Keratinocyte (primary cell): Measurements from ENCODE around the gene ALK. TPM values are rescaled to one million over a fixed set of nuclear protein-coding genes. Genes with fewer than 3 reads are reported as not detected.

Source experiments
- DNase-seq: peaks from one replicate; pipeline ENCODE4 v3.0.0-alpha.2; 2011; ENCODE audit warnings: low read depth, missing footprints, low spot score
- FAIRE-seq: peaks from 2 replicates; lab custom pipeline; 2011; peaks lifted over from hg19 to GRCh38; lab: Jason Lieb, UNC
- H2AFZ ChIP-seq: 2 replicates; pipeline ENCODE4 v1.6.0; 2012; ENCODE audit warnings: low read length, control low read depth, inconsistent platforms; ENCODE audit not compliant: control insufficient read depth
- H3K27ac ChIP-seq: 2 replicates; pipeline ENCODE4 v1.5.1; 2011; ENCODE audit warnings: low read length; ENCODE audit not compliant: control insufficient read depth, insufficient read depth
- H3K27me3 ChIP-seq: 3 replicates; pipeline ENCODE4 v1.6.0; 2011; ENCODE audit warnings: low read length; ENCODE audit not compliant: control insufficient read depth, insufficient read depth; ENCODE audit errors: extremely low read depth
- H3K36me3 ChIP-seq, 2 experiments: 2 replicates in 1 of 2; 3 replicates in 1 of 2; pipeline ENCODE4 v1.5.1; 2011; ENCODE audit warnings: low read length in 2 of 2, mild to moderate bottlenecking in 1 of 2; ENCODE audit not compliant: control insufficient read depth in 2 of 2, insufficient read depth in 2 of 2; ENCODE audit errors: extremely low read depth in 1 of 2
- H3K4me1 ChIP-seq: 3 replicates; pipeline ENCODE4 v1.5.1; 2011; ENCODE audit warnings: low read length; ENCODE audit not compliant: control insufficient read depth, insufficient read depth; ENCODE audit errors: extremely low read depth
- H3K4me2 ChIP-seq: 3 replicates; pipeline ENCODE4 v1.6.0; 2011; ENCODE audit warnings: low read depth, low read length; ENCODE audit not compliant: control insufficient read depth, insufficient read depth; ENCODE audit errors: extremely low read depth
- H3K4me3 ChIP-seq, 3 experiments: fragments of 200-600 bp in 1 of 3; sonication (generic) in 1 of 3; 2 replicates in 2 of 3; 3 replicates in 1 of 3; pipeline ENCODE4 v1.5.1; 2011 to 2016; ENCODE audit warnings: low read length in 3 of 3, mild to moderate bottlenecking in 3 of 3, control low read depth in 2 of 3, inconsistent platforms in 1 of 3, low read depth in 1 of 3, mixed read lengths in 1 of 3, mixed run types in 1 of 3, moderate library complexity in 1 of 3; ENCODE audit not compliant: control insufficient read depth in 2 of 3, insufficient read depth in 2 of 3; ENCODE audit errors: extremely low read depth in 1 of 3
- H3K79me2 ChIP-seq: 2 replicates; pipeline ENCODE4 v1.6.0; 2012; ENCODE audit warnings: low read length; ENCODE audit not compliant: control insufficient read depth, insufficient read depth
- H3K9ac ChIP-seq: 3 replicates; pipeline ENCODE4 v1.6.0; 2011; ENCODE audit warnings: low read length; ENCODE audit not compliant: control insufficient read depth, insufficient read depth; ENCODE audit errors: extremely low read depth
- H3K9me1 ChIP-seq: 3 replicates; pipeline ENCODE4 v1.6.0; 2011; ENCODE audit warnings: low read length; ENCODE audit not compliant: control insufficient read depth, insufficient read depth; ENCODE audit errors: extremely low read depth
- H3K9me3 ChIP-seq: 2 replicates; pipeline ENCODE4 v1.5.1; 2012; ENCODE audit warnings: low read depth, low read length; ENCODE audit not compliant: control insufficient read depth
- H4K20me1 ChIP-seq: 3 replicates; pipeline ENCODE4 v1.6.0; 2011; ENCODE audit warnings: low read length; ENCODE audit not compliant: control insufficient read depth, insufficient read depth; ENCODE audit errors: extremely low read depth
- CTCF ChIP-seq, 3 experiments: IDR thresholded peaks in 1 of 3; conservative IDR thresholded peaks in 1 of 3; optimal IDR thresholded peaks in 1 of 3; 2 replicates in 2 of 3; 3 replicates in 1 of 3; pipeline versions ENCODE3 to v1.5.1; 2011; ENCODE audit warnings: low read length in 3 of 3, mild to moderate bottlenecking in 3 of 3, moderate library complexity in 2 of 3, control low read depth in 1 of 3, inconsistent platforms in 1 of 3; ENCODE audit not compliant: insufficient read depth in 2 of 3; ENCODE audit errors: extremely low read depth in 1 of 3
- EZH2 ChIP-seq: IDR thresholded peaks from one replicate; pipeline ENCODE4 v1.6.1; 2012; ENCODE audit warnings: inconsistent platforms, mild to moderate bottlenecking, low read length, moderate library complexity
- dilution Hi-C: fragments of 300-500 bp; cut with MboI; formaldehyde crosslinking; loops from one replicate; pipeline ENCODE4 v1.7.0; 2020; ENCODE audit warnings: low sequenced_read_pairs; ENCODE audit not compliant: extremely low pct_ligation_motif_present
- polyA plus RNA-seq, 5 experiments: library from polyadenylated mRNA; depleted of rRNA in 3 of 5; stranded (reverse) in 3 of 5; stranded (forward) in 1 of 5; unstranded in 1 of 5; fragments of >200 nt; gene quantifications; 1 replicate in 1 of 5; 2 replicates in 3 of 5; 3 replicates in 1 of 5; pipeline versions ENCODE4 v1.2.1 to v1.2.3, GENCODE V29; 2011 to 2012; ENCODE audit warnings: missing spikeins in 2 of 5, low read depth in 1 of 5, low replicate concordance in 1 of 5

The ALK gene
- polyA plus RNA-seq, 1 donor (not counting 4 experiments of a cell fraction or from before 2014, with no cell fraction given), result not detected

GRCh38 chr2:29749041-29749440, 172.3 kb downstream of the ALK start:
- H3K4me2 ChIP-seq, result peak overlapping the region; percentile 48
- H3K27me3 ChIP-seq, result peaks cover 3% of the 10 kb centered on the region
- DNase-seq, result no peak
- no peak overlapping the region for H3K4me3 ChIP-seq
- peak overlapping the region; percentile 32 for H3K27ac ChIP-seq
- peak; percentile 76 for FAIRE-seq
- no peaks in the 10 kb centered on the region for H3K9me1 ChIP-seq
- peaks cover 19% of the 10 kb centered on the region for H3K4me1 ChIP-seq
- H2AFZ ChIP-seq, result no peak overlapping the region
- no peaks in the 10 kb centered on the region for H3K79me2 ChIP-seq
- dilution Hi-C loops, result no loop called here
- H3K36me3 ChIP-seq, result no peaks in the 10 kb centered on the region
- no peak overlapping the region for H3K9ac ChIP-seq
- H4K20me1 ChIP-seq, result no peaks in the 10 kb centered on the region
- H3K9me3 ChIP-seq, result no peaks in the 10 kb centered on the region
- no peak for TF ChIP-seq CTCF (optimal IDR thresholded peaks at IDR 0.05 in 1 of 3, IDR thresholded peaks at IDR 0.05 in 1 of 3, conservative IDR thresholded peaks at IDR 0.05 in 1 of 3; ENCODE audit: extremely low read depth in 1 of 3, insufficient read depth in 2 of 3, low read length in 3 of 3)
- TF ChIP-seq EZH2, result no peak

GRCh38 chr2:29747786-29748470, 173.5 kb downstream of the ALK start:
- Histone ChIP-seq H3K4me2 (peak overlapping the region; percentile 64), H3K27me3 (no peaks in the 10 kb centered on the region), H3K9me3 (no peaks in the 10 kb centered on the region), H3K9ac (no peak overlapping the region), H3K4me3 (no peak overlapping the region), H3K4me1 (peaks cover 19% of the 10 kb centered on the region), H2AFZ (peak overlapping the region; percentile 11), H3K36me3 (no peaks in the 10 kb centered on the region), H3K9me1 (no peaks in the 10 kb centered on the region), H3K79me2 (no peaks in the 10 kb centered on the region), H4K20me1 (no peaks in the 10 kb centered on the region), H3K27ac (peak overlapping the region; percentile 60)
- peak; percentile 100 for FAIRE-seq
- dilution Hi-C loops, result no loop called here
- peak; percentile 100 for DNase-seq
- TF ChIP-seq EZH2 (no peak), CTCF (optimal IDR thresholded peaks at IDR 0.05 in 1 of 3, IDR thresholded peaks at IDR 0.05 in 1 of 3, conservative IDR thresholded peaks at IDR 0.05 in 1 of 3; ENCODE audit: extremely low read depth in 1 of 3, insufficient read depth in 2 of 3, low read length in 3 of 3) (no peak)
